K562 (cell line): ENCODE data around the gene ARHGAP4. TPM values are rescaled to one million over a fixed set of nuclear protein-coding genes. Genes with fewer than 3 reads are reported as not detected.

Experiments
- ATF3 ChIP-seq, 2 experiments: fragments of 450-650 bp in 1 of 2; sonication (generic) in 1 of 2; formaldehyde crosslinking in 1 of 2; IDR thresholded peaks in 1 of 2; conservative IDR thresholded peaks in 1 of 2; 2 replicates each; pipeline versions ENCODE4 v1.6.1 to v1.8.1; 2016 to 2023; ENCODE audit warnings: mild to moderate bottlenecking in 2 of 2, moderate library complexity in 2 of 2, inconsistent platforms in 1 of 2, missing genetic modification reagents in 1 of 2
- ATF4 ChIP-seq: fragments of 450-650 bp; formaldehyde crosslinking; IDR thresholded peaks from 2 replicates; pipeline ENCODE4 v1.4.0; 2022; ENCODE audit warnings: mild to moderate bottlenecking, moderate library complexity
- ATF7 ChIP-seq: fragments of 450-650 bp; IDR thresholded peaks from 2 replicates; pipeline ENCODE4 v1.7.1; 2014; ENCODE audit warnings: mild to moderate bottlenecking, moderate library complexity
- BRCA1 ChIP-seq, 2 experiments: fragments of 450-650 bp in 1 of 2; sonication (generic) in 1 of 2; formaldehyde crosslinking in 1 of 2; IDR thresholded peaks; 2 replicates each; pipeline versions ENCODE4 v1.5.0 to v1.6.1; 2017 to 2020; ENCODE audit warnings: mild to moderate bottlenecking in 1 of 2, missing genetic modification reagents in 1 of 2
- ELK3 ChIP-seq: fragments of 450-650 bp; formaldehyde crosslinking; IDR thresholded peaks from 2 replicates; pipeline ENCODE4 v1.4.0; 2020; ENCODE audit warnings: mild to moderate bottlenecking
- GATA2 ChIP-seq: sonication (generic); formaldehyde crosslinking; IDR thresholded peaks from 2 replicates; pipeline ENCODE4 v1.4.0; 2020; ENCODE audit warnings: mild to moderate bottlenecking, missing genetic modification reagents
- HMG20B ChIP-seq: fragments of 250-450 bp; sonication (Bioruptor Pico); IDR thresholded peaks from 2 replicates; pipeline ENCODE4 v1.5.0; 2021; ENCODE audit warnings: mild to moderate bottlenecking
- HOXB6 ChIP-seq: fragments of 250-450 bp; sonication (Bioruptor Pico); IDR thresholded peaks from 2 replicates; pipeline ENCODE4 v1.5.1; 2022; ENCODE audit warnings: mild to moderate bottlenecking, borderline replicate concordance
- JUNB ChIP-seq: fragments of 450-650 bp; formaldehyde crosslinking; conservative IDR thresholded peaks from 2 replicates; pipeline ENCODE4 v1.4.0; 2020; ENCODE audit warnings: mild to moderate bottlenecking
- MYNN ChIP-seq, 2 experiments: sonication (generic); formaldehyde crosslinking in 1 of 2; IDR thresholded peaks; 2 replicates each; pipeline versions ENCODE4 v1.5.0 to v1.6.1; 2016 to 2020; ENCODE audit warnings: antibody characterized with exemption in 1 of 2, missing genetic modification reagents in 1 of 2
- NFIC ChIP-seq: fragments of 450-650 bp; IDR thresholded peaks from 2 replicates; pipeline ENCODE4 v1.6.1; 2017; ENCODE audit warnings: mild to moderate bottlenecking, inconsistent platforms
- NONO ChIP-seq, 2 experiments: fragments of 200-400 bp in 1 of 2; fragments of 450-650 bp in 1 of 2; formaldehyde crosslinking in 1 of 2; IDR thresholded peaks; 2 replicates each; pipeline ENCODE4 v1.6.1; 2017; ENCODE audit warnings: low read depth in 2 of 2, mild to moderate bottlenecking in 2 of 2, moderate library complexity in 2 of 2, low read length in 1 of 2
- POLR2AphosphoS5 ChIP-seq: IDR thresholded peaks from 2 replicates; pipeline ENCODE4 v1.6.1; 2011; ENCODE audit warnings: mild to moderate bottlenecking, low read depth, low read length, moderate library complexity; ENCODE audit not compliant: control insufficient read depth, insufficient read depth
- RFX1 ChIP-seq: fragments of 450-650 bp; IDR thresholded peaks from 2 replicates; pipeline ENCODE4 v1.6.1; 2016; ENCODE audit warnings: mild to moderate bottlenecking, moderate library complexity
- SMARCA4 ChIP-seq: fragments of 450-650 bp; IDR thresholded peaks from 2 replicates; pipeline ENCODE4 v1.6.1; 2016
- SNAPC5 ChIP-seq: fragments of 250-450 bp; sonication (Bioruptor Pico); IDR thresholded peaks from 2 replicates; pipeline ENCODE4 v1.8.0; 2021; ENCODE audit warnings: moderate library complexity, mild to moderate bottlenecking, inconsistent platforms
- STAT5B ChIP-seq: fragments of 250-450 bp; sonication (Bioruptor Pico); IDR thresholded peaks from 2 replicates; pipeline ENCODE4 v1.8.0; 2021; ENCODE audit warnings: mild to moderate bottlenecking, inconsistent platforms
- TEAD2 ChIP-seq: fragments of 450-650 bp; IDR thresholded peaks from 2 replicates; pipeline ENCODE4 v1.6.1; 2016; ENCODE audit warnings: missing genetic modification characterization, control low read depth, missing compliant biosample characterization
- TFAM ChIP-seq: fragments of 250-450 bp; sonication (Bioruptor Pico); conservative IDR thresholded peaks from 2 replicates; pipeline ENCODE4 v1.5.0; 2021; ENCODE audit warnings: mild to moderate bottlenecking, moderate library complexity
- TFAP4 ChIP-seq: sonication (generic); formaldehyde crosslinking; IDR thresholded peaks from 2 replicates; pipeline ENCODE4 v1.8.0; 2022; ENCODE audit warnings: missing genetic modification reagents, mild to moderate bottlenecking, moderate library complexity, borderline replicate concordance
- ZNF384 ChIP-seq: IDR thresholded peaks from 2 replicates; pipeline ENCODE4 v1.6.1; 2012; ENCODE audit warnings: low read depth, low read length, improper control_type of control experiment
- ZNF655 ChIP-seq: fragments of 250-450 bp; sonication (Bioruptor Pico); IDR thresholded peaks from 2 replicates; pipeline ENCODE4 v1.5.0; 2021
- ZNF766 ChIP-seq: fragments of 200-800 bp; sonication (Bioruptor generic); conservative IDR thresholded peaks from 2 replicates; pipeline ENCODE4 v1.6.1; 2016; ENCODE audit warnings: missing genetic modification characterization, missing compliant biosample characterization
- ZSCAN29 ChIP-seq: fragments of 450-650 bp; IDR thresholded peaks from 2 replicates; pipeline ENCODE4 v1.6.1; 2017
- polyA plus RNA-seq, 8 experiments: library from polyadenylated mRNA; depleted of rRNA in 4 of 8; stranded (reverse) in 5 of 8; unstranded in 3 of 8; fragments of >200 nt; fragmentation: Nextera tagmentation in 2 of 8; fragmentation: Illumina TruSeq in 1 of 8; extraction: Ambion mirVana in 2 of 8; extraction: Trizol in 1 of 8; gene quantifications; 2 replicates each; pipeline versions ENCODE4 v1.2.1 to v1.2.3, GENCODE V29; 2011 to 2014; ENCODE audit warnings: inconsistent platforms in 1 of 8, missing spikeins in 1 of 8
- total RNA-seq, 7 experiments: library from RNA; depleted of rRNA in 6 of 7; stranded (reverse); fragments of >200 nt in 6 of 7; fragmentation: Illumina TruSeq in 2 of 7; extraction: Trizol in 2 of 7; gene quantifications; 2 replicates each; pipeline versions ENCODE4 v1.2.1 to v1.2.3, GENCODE V29; 2011 to 2021; ENCODE audit warnings: low replicate concordance in 1 of 7

ARHGAP4 gene
- total and polyA plus RNA-seq, 9 of the 15 experiments (the other 6 are each of a cell fraction or from before 2014, with no cell fraction given), result 0.30 to 81.8 (median 13.5) TPM

GRCh38 chrX:153875391-153876111, 50.5 kb downstream of the ARHGAP4 start (continued):
- TF ChIP-seq GATA2 (CRISPR knock-in tag) (peak; percentile 58), SNAPC5 (CRISPR knock-in tag) (no peak), POLR2AphosphoS5 (no peak), ZSCAN29 (no peak), MYNN (IDR thresholded peaks at IDR 0.05) (no peak), MYNN (CRISPR knock-in tag; IDR thresholded peaks at IDR 0.05) (peak; percentile 93), STAT5B (CRISPR knock-in tag) (no peak), TEAD2 (tag) (no peak), TFAP4 (peak; percentile 95), ZNF384 (no peak), ZNF655 (CRISPR knock-in tag) (no peak), NONO (IDR thresholded peaks at IDR 0.05; ENCODE audit: low read depth in 2 of 2, low read length in 1 of 2) (no peak), JUNB (CRISPR knock-in tag) (no peak), NFIC (no peak), ATF4 (no peak), HMG20B (no peak), ELK3 (CRISPR knock-in tag) (no peak), RFX1 (no peak), ATF3 (IDR thresholded peaks at IDR 0.05) (no peak), ATF3 (CRISPR knock-in tag; conservative IDR thresholded peaks at IDR 0.05) (peak; percentile 84; the same call in 1 of the 2 replicates), ATF7 (no peak), ZNF766 (CRISPR knock-in tag) (peak; percentile 96), TFAM (CRISPR knock-in tag) (no peak), HOXB6 (CRISPR knock-in tag) (no peak), SMARCA4 (no peak), BRCA1 (IDR thresholded peaks at IDR 0.05) (no peak), BRCA1 (CRISPR knock-in tag; IDR thresholded peaks at IDR 0.05) (peak; percentile 99)
